NCI-H2029 treated with DMSO at 0.1 percent for 48 hours (cell line): ENCODE results near the gene CELSR1.

Experiments used
- DNase-seq: peaks from one replicate; lab custom pipeline; 2025; lab: John Stamatoyannopoulos, UW

Gene CELSR1

DNA sequence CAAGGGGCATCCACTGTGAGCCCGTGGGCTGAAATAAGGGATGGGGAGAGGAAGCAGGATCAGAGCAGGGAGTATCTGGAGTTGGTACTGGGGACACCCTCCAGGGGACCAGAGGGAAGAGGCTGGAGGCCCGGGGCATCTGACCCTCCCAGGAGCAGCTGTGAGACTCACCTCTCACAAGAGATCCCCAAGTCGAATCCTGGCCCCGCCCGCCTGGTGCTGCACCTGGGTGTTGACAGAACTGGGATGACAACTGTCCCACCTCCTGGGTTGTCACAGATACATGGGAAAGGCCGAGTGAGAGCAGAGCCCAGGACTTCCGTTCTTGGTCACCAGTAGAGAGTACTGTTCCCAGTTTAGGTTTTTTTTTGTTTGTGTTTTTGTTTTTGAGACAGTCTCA lies 78.9 kb downstream of the CELSR1 start:
- no peak for DNase-seq

DNA sequence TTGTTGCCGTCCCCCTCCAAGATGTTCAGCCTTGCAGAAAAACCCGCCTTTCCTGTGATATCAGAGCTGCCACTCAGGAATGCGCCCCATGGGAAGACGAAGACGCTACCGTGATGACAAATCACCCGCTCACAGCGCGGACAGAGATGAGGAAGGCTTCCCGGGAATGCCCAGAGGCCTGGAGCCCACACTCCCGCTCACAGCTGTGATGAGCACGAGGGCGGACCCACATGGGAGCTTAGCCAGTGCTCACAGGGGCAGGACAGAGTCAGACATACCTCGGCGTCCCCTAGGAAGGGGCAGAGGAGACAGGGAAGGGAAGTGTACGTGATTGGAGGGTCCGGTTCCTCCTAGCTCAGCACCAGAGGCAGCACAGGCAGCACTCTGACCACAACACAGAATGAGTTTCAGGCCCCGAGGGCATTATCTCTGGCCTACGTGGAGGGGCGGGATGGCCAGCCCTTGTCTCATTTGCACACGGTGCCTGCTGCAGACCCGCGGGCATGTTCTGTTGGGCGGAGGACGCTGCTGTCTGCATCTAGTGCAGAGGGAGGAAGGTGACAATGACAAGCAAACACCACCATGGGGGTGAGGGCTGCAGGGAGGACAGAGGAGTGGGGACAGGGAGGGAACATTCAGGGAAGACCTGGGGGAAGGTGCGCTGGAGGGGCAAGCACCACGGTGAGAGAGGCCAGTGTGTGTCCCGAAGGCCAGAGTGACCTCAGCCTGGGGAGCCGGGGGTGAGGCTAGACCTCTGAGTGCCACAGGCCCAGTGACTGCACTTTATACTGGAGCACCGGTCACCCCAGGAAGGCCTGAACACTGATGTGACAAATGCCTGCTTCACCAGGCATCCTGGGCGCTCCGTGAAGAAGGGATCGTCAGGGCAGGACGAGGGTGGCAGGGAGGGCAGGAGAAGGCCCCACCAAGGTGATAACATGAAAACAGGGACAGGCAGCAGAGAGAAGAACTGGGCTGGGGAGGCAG lies 79.6 kb downstream of the CELSR1 start:
- DNase-seq: no peak

GRCh38 chr22:46456818-46457163 lies 80.6 kb downstream of the CELSR1 start:
- DNase-seq: no peak

GRCh38 chr22:46455446-46455845 lies 82.0 kb downstream of the CELSR1 start:
- no peak for DNase-seq

GRCh38 chr22:46454504-46455269 lies 82.7 kb downstream of the CELSR1 start:
- DNase-seq: no peak

DNA sequence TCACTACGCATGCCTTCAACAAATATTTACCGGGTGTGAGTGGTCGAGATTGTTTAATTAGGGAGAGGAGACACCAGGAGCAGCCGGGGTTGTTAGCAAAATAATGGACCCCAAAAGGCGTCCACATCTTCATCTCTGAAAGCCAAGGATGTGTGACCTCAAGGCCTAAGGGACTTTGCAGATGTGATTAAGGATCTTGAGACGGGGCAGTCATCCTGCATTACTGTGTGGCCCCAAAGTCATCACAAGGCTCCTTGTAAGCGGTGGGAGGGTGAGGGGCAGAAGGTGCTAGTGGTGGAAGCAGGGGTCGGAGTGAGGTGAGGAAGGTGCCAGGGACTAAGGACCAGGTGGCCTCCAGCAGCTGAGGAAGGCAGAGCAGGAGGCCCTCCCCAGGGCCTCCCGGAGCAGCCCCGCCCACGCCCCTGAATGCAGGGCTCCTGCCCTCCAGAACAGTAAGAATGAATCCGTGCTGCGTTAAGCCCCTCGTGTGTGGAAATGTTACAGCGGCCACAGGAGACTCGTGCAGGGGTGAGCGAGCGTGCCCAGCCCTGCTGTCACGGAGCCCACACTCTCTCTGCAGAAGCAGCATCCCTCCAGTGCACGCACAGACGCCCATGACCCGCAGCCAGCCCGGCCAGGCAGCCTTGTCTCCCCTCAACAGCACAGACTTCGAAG lies 83.5 kb downstream of the CELSR1 start:
- no peak for DNase-seq

DNA sequence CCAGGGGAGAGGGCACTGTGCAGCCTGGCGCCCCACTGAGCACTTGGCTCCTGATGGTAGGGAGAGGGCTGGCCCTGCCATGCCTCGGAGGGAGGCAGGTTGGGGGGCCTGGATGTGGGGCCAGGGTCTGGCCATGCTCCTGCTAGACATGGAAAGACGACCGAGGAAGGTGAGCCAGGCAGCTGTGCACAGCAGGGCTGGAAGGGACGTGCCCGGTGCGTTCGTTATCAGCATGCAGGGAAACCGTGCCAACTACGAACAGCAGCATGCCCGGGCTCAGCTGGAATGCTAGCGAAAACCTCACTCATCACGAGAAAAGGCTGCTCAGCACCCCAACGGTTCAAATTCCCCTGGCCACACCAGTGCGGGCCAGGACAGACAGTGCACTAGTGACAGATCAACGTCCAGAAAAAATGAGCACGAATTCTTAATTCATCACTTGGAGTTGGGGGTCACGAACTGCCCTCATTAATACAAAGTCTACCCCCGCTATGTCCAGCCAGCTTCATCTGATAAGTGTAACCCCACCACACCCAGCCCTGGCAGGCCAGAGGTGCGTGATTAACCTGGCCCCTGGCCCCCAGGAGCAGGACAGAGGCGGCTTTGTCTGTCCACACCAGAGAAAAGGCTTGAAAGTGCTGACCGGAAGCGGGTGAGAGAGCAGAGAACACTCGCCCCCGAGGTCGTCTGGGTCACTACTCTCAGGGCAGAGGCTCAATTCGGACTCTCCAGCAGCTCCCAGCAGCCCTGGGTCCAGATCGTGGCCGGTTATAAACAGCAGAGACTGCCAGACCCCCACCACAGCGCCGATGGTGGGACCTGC lies 84.2 kb downstream of the CELSR1 start:
- no peak for DNase-seq

GRCh38 chr22:46452195-46453005 lies 85.0 kb downstream of the CELSR1 start:
- DNase-seq: no peak

GRCh38 chr22:46451741-46452140 lies 85.7 kb downstream of the CELSR1 start:
- DNase-seq: no peak

GRCh38 chr22:46450931-46451561 lies 86.4 kb downstream of the CELSR1 start:
- no peak for DNase-seq

- DNase-seq: no peak
Measured at GRCh38 chr22:46449974-46450745, 87.3 kb downstream of the CELSR1 start.

GRCh38 chr22:46449116-46449691 lies 88.2 kb downstream of the CELSR1 start:
- DNase-seq: no peak

DNA sequence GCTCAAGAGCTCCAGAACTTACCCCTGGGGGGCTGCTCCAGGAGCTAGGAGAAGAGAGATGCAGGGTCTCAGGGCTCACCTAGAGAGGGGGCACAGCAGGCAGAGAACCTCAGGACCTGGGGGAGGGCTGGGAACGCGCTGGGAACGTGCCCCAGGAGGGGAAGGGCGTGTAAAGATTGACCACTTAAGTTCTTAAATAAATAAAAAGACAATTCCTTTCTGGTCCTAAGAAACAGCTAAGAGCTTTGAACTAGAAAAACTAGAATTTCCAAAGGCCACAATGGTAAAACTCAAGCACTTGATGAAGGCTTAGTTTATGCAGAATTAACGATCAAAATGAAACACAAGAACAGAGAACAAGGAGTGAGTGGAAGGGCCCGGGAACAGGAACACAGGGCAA lies 89.1 kb downstream of the CELSR1 start:
- DNase-seq: no peak

- DNase-seq: no peak
Measured at GRCh38 chr22:46447906-46448305, 89.5 kb downstream of the CELSR1 start.

GRCh38 chr22:46446799-46447198 lies 90.6 kb downstream of the CELSR1 start:
- no peak for DNase-seq

- no peak for DNase-seq
Measured at GRCh38 chr22:46445771-46446420, 91.5 kb downstream of the CELSR1 start.

DNA sequence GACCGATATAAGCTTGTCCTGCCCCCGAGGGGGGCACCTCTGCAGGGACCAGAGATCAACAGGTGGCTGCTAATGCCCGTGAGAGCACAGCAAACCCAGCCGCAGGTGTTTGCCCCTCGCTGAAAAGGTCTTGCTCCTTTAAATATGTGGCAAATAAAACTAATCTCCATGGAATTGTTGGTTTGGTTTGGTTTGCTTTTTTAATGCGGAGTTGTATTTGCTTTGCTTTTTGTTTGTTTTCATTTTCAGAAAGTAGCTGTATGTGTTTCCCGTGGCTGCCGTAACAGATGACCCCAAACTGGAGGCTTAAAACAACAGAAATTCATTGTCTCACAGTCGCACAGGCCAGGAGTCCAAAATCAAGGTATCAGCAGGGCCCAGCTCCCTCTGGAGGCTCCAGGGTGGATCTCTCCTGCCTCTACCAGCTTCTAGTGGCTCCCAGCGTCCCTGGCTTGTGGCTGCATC lies 93.0 kb downstream of the CELSR1 start:
- DNase-seq: no peak

DNA sequence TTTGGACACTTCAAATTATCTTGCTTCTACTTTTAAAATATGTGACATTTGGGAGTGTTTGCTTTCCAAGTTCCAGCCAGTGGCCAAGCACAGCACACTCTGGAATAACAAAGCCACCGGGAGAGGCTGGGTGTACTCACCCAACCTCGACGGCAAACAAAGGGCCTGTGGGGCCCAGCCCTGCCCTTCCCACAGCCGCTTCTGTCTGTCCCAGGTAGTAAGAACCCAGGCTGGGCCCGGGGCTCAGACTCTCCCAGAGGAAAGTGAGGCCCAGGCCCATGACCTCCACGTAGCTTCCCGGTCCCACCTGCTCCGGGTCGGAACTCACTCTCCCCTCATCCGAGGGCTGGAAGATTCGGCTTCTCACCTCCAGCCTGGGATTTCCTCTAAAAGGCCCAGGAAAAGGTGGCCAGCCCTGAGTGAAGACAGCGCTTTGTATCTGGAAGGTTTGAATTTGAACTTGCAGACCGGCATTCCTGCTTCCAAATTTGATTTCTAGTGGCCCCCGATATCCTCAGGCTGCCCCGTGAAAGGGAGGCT lies 93.5 kb downstream of the CELSR1 start:
- DNase-seq: no peak
